GM06990 (cell line): Measurements from ENCODE around the gene IL18.

Experiments
- DNase-seq: peaks from one replicate; pipeline ENCODE4 v3.0.0-alpha.2; 2011; ENCODE audit not compliant: insufficient read length; ENCODE audit errors: extremely low read depth
- H3K27me3 ChIP-seq: replicated peaks from 2 replicates; pipeline ENCODE4 v1.6.0; 2011; ENCODE audit warnings: low read length; ENCODE audit not compliant: control insufficient read depth, insufficient read depth
- H3K36me3 ChIP-seq: 2 replicates; pipeline ENCODE4 v1.5.1; 2011; ENCODE audit warnings: low read length; ENCODE audit not compliant: control insufficient read depth, insufficient read depth
- H3K4me3 ChIP-seq: replicated peaks from 2 replicates; pipeline ENCODE4 v1.5.1; 2011; ENCODE audit warnings: low read depth, mild to moderate bottlenecking, control low read depth, low read length
- TF ChIP-seq, protein P1 (sequence below): IDR thresholded peaks from 2 replicates; pipeline ENCODE4 v1.5.1; 2011; ENCODE audit warnings: low read length, control low read depth, mild to moderate bottlenecking, inconsistent platforms; ENCODE audit not compliant: insufficient read depth, poor library complexity, severe bottlenecking

Gene IL18

DNA sequence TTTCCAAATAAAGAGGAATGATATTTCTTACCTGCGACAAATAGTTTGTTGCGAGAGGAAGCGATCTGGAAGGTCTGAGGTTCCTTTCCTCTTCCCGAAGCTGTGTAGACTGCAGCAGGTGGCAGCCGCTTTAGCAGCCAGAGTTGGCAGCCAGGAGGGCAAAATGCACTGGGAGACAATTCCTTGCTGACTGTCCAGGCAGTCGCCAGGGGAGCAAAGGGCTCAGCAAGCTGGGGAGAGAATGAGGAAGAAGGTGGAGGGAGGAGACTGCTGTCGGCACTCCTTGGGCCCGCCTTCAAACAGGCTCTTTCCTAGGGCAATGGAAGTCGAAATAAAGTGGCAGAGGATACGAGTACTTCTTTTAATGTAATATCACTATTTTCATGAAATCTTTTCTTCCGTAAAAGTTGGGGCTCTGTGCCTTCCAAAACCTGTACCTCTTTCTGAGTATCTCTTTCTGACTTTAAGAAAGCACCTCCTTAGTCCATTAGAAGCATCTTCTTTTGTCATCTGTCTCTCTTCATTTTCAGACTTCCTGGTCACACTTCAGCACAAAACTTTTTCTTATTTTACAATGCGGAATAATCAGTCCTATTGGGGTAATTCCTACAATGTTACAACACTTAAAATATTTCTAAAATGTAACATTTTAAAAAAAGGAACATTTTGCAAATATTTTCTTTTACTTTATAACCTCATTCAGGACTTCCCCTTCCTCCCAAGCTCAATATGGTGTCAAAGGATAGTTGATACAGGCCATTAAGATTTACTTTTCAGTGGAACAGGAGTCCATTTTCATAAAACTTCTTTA is at the start of gene IL18:
Gene IL18, minus strand, starts transcription at position 220 of the 811 bp plus-strand sequence. CDS start 9,041 bp downstream, outside the sequence.
- Histone ChIP-seq H3K27me3 (no peaks in the 10 kb centered on the region), H3K36me3 (no peaks in the 10 kb centered on the region), H3K4me3 (no peak within 1 kb of the TSS)
- TF ChIP-seq, protein P1, sequence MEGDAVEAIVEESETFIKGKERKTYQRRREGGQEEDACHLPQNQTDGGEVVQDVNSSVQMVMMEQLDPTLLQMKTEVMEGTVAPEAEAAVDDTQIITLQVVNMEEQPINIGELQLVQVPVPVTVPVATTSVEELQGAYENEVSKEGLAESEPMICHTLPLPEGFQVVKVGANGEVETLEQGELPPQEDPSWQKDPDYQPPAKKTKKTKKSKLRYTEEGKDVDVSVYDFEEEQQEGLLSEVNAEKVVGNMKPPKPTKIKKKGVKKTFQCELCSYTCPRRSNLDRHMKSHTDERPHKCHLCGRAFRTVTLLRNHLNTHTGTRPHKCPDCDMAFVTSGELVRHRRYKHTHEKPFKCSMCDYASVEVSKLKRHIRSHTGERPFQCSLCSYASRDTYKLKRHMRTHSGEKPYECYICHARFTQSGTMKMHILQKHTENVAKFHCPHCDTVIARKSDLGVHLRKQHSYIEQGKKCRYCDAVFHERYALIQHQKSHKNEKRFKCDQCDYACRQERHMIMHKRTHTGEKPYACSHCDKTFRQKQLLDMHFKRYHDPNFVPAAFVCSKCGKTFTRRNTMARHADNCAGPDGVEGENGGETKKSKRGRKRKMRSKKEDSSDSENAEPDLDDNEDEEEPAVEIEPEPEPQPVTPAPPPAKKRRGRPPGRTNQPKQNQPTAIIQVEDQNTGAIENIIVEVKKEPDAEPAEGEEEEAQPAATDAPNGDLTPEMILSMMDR, result no peak
- DNase-seq, result no peak

GRCh38 chr11:112212710-112213109 is 48.8 kb upstream of the IL18 start:
- TF ChIP-seq, protein P1, result no peak
- no peak for DNase-seq
- no peak overlapping the region for H3K4me3 ChIP-seq
- H3K27me3 ChIP-seq, result no peaks in the 10 kb centered on the region
- no peaks in the 10 kb centered on the region for H3K36me3 ChIP-seq

DNA sequence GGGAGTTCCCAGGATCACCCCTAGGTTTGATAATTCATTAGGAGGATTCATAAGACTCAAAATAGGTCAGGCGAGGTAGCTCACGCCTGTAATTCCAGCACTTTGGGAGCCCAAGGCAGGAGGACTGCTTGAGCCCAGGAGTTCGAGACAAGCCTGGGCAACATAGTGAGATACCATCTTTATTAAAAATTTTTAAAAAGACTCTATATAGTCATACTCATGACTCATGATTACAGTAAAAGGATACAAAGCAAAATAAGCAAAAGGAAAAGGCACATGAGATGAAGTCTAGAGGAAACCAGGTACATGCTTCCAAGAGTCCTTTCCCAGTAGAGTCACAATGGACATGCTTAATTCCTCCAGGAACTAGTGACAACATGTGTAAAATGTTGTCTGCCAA is 48.4 kb upstream of the IL18 start:
- H3K36me3 ChIP-seq, result no peaks in the 10 kb centered on the region
- DNase-seq, result no peak
- TF ChIP-seq, protein P1, result no peak
- H3K4me3 ChIP-seq, result no peak overlapping the region
- no peaks in the 10 kb centered on the region for H3K27me3 ChIP-seq

- TF ChIP-seq, protein P1, result no peak
- H3K36me3 ChIP-seq, result no peaks in the 10 kb centered on the region
- no peak overlapping the region for H3K4me3 ChIP-seq
- DNase-seq, result no peak
- H3K27me3 ChIP-seq, result no peaks in the 10 kb centered on the region
These were observed 47.6 kb upstream of the IL18 start for GRCh38 chr11:112211536-112211935.

- no peak overlapping the region for H3K4me3 ChIP-seq
- TF ChIP-seq, protein P1, result no peak
- no peaks in the 10 kb centered on the region for H3K27me3 ChIP-seq
- DNase-seq, result no peak
- H3K36me3 ChIP-seq, result no peaks in the 10 kb centered on the region
These were observed 47.0 kb upstream of the IL18 start for GRCh38 chr11:112210890-112211289.
